Uterus (tissue), 4 donors: ENCODE data around the gene SPATA1. TPM values are rescaled to one million over a fixed set of nuclear protein-coding genes. Genes with fewer than 3 reads are reported as not detected.
A peak's percentile ranks its signal among the peaks of the same experiment; 100 is the strongest.

Source experiments
- DNase-seq, 2 donors: peaks; one replicate each; pipeline ENCODE4 v3.0.0-alpha.2; 2019 to 2020
- H3K27ac ChIP-seq, 2 donors: fragments of 200-600 bp; sonication (generic); 1 replicate in 1 of 2; 2 replicates in 1 of 2; pipeline ENCODE4 v1.5.1; 2016 to 2018
- H3K27me3 ChIP-seq, 2 donors: fragments of 200-600 bp; sonication (generic); one replicate each; pipeline ENCODE4 v1.5.1; 2018 to 2019; ENCODE audit warnings: control low read depth in 1 of 2
- H3K36me3 ChIP-seq, 2 donors: fragments of 200-600 bp; sonication (generic); one replicate each; pipeline ENCODE4 v1.5.1; 2019; ENCODE audit warnings: control low read depth in 1 of 2
- H3K4me1 ChIP-seq, 2 donors: fragments of 200-600 bp; sonication (generic); one replicate each; pipeline ENCODE4 v1.5.1; 2018 to 2019; ENCODE audit warnings: control low read depth in 1 of 2
- H3K4me3 ChIP-seq, 2 donors: fragments of 200-600 bp; sonication (generic); 1 replicate in 1 of 2; 2 replicates in 1 of 2; pipeline ENCODE4 v1.5.1; 2018 to 2019; ENCODE audit warnings: mild to moderate bottlenecking in 1 of 2
- H3K9me3 ChIP-seq, 2 donors: fragments of 200-600 bp; sonication (generic); one replicate each; pipeline ENCODE4 v1.5.1; 2019; ENCODE audit warnings: control low read depth in 1 of 2
- CTCF ChIP-seq, 4 experiments: fragments of 200-600 bp in 2 of 4; fragments of 450-650 bp in 2 of 4; sonication (generic) in 2 of 4; IDR thresholded peaks; one replicate each; pipeline ENCODE4 v1.5.1; 2016 to 2019; ENCODE audit warnings: antibody characterized with exemption in 4 of 4, mild to moderate bottlenecking in 2 of 4, moderate library complexity in 1 of 4
- POLR2A ChIP-seq, 2 donors: fragments of 450-650 bp; IDR thresholded peaks; one replicate each; pipeline ENCODE4 v1.6.1; 2016; ENCODE audit warnings: antibody characterized with exemption in 2 of 2, mild to moderate bottlenecking in 1 of 2, moderate library complexity in 1 of 2
- intact Hi-C: fragments of 100-400 bp; cut with DNase I; formaldehyde crosslinking; loops from one replicate; pipeline ENCODE4 v1.15.1; 2023; ENCODE audit warnings: low total_unique reads
- total RNA-seq, 4 donors: library from RNA; depleted of rRNA in 3 of 4; stranded (reverse); fragments of >200 nt in 3 of 4; gene quantifications; one replicate each; pipeline versions ENCODE4 v1.1.0 to v1.2.4, GENCODE V29; 2014 to 2023
- donor health status: DM: yes; HTN: yes; CAD: no.

SPATA1 gene
- total RNA-seq, 4 donors from 2014 or later: 0.26 to 3.5 (median 0.91) TPM; not detected in 1

GRCh38 chr1:84525779-84526178 is 19.6 kb downstream of the SPATA1 start:
- no peaks in the 10 kb centered on the region for H3K27me3 ChIP-seq
- H3K4me1 ChIP-seq: no peaks in the 10 kb centered on the region
- no peak overlapping the region for H3K4me3 ChIP-seq
- TF ChIP-seq POLR2A (IDR thresholded peaks at IDR 0.05) (no peak), CTCF (IDR thresholded peaks at IDR 0.05) (no peak)
- H3K9me3 ChIP-seq: no peaks in the 10 kb centered on the region
- intact Hi-C loops: no loop called here
- no peak for DNase-seq
- no peak overlapping the region for H3K27ac ChIP-seq
- H3K36me3 ChIP-seq: no peaks in the 10 kb centered on the region

- TF ChIP-seq CTCF (IDR thresholded peaks at IDR 0.05) (no peak), POLR2A (IDR thresholded peaks at IDR 0.05) (no peak)
- Histone ChIP-seq H3K9me3 (no peaks in the 10 kb centered on the region), H3K27me3 (no peaks in the 10 kb centered on the region), H3K4me3 (no peak overlapping the region), H3K36me3 (no peaks in the 10 kb centered on the region), H3K27ac (no peak overlapping the region), H3K4me1 (no peaks in the 10 kb centered on the region)
- intact Hi-C loops: no loop called here
- DNase-seq: no peak
These were observed 32.4 kb downstream of the SPATA1 start for GRCh38 chr1:84538599-84538998.

GRCh38 chr1:84539972-84540371 is 33.8 kb downstream of the SPATA1 start:
- peak overlapping the region in 1 of 2 donors; percentile 36 for H3K27ac ChIP-seq
- no peak for TF ChIP-seq CTCF (IDR thresholded peaks at IDR 0.05)
- TF ChIP-seq POLR2A (IDR thresholded peaks at IDR 0.05): no peak

GRCh38 chr1:84540759-84541158 is 34.6 kb downstream of the SPATA1 start:
- no peak for DNase-seq
- TF ChIP-seq CTCF (IDR thresholded peaks at IDR 0.05): no peak
- no peak for TF ChIP-seq POLR2A (IDR thresholded peaks at IDR 0.05)
- Histone ChIP-seq H3K36me3 (no peaks in the 10 kb centered on the region), H3K27ac (peak overlapping the region; percentile 8 to 36), H3K4me3 (no peak overlapping the region), H3K27me3 (no peaks in the 10 kb centered on the region), H3K4me1 (no peaks in the 10 kb centered on the region), H3K9me3 (no peaks in the 10 kb centered on the region)
- intact Hi-C loops: no loop called here

More at GRCh38 chr1:84539972-84540371, 33.8 kb downstream of the SPATA1 start:
- DNase-seq: no peak
- Histone ChIP-seq H3K27me3 (no peaks in the 10 kb centered on the region), H3K4me3 (no peak overlapping the region), H3K36me3 (no peaks in the 10 kb centered on the region), H3K9me3 (no peaks in the 10 kb centered on the region), H3K4me1 (no peaks in the 10 kb centered on the region)
- intact Hi-C loops: no loop called here

DNA sequence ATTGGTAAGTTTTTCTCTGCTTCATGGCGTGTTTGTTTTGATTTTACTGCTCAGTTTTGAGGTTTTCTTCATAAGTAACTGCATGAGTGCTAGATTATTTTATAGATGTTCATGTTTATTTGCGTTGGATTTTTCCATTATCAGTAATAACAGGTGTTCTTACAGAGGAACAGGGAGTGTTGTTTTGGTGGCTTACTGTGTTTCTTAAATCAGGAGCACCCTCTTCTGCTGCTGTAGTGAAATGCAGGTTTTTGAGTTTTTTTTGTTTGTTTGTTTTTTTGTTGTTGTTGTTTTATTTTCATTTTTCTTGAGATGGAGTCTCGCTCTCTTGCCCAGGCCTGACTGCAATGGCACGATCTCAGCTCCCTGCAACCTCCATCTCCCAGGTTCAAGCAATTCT is 35.5 kb downstream of the SPATA1 start:
- intact Hi-C loops: no loop called here
- H3K36me3 ChIP-seq: no peaks in the 10 kb centered on the region
- no peaks in the 10 kb centered on the region for H3K4me1 ChIP-seq
- H3K4me3 ChIP-seq: no peak overlapping the region
- H3K27ac ChIP-seq: no peak overlapping the region
- no peaks in the 10 kb centered on the region for H3K9me3 ChIP-seq
- TF ChIP-seq CTCF (IDR thresholded peaks at IDR 0.05) (peak in 2 of 4 experiments; percentile 14 to 25), POLR2A (IDR thresholded peaks at IDR 0.05) (no peak)
- H3K27me3 ChIP-seq: no peaks in the 10 kb centered on the region
- no peak for DNase-seq
